ENCODE data around the gene POFUT1. TPM values are rescaled to one million over a fixed set of nuclear protein-coding genes. Genes with fewer than 3 reads are reported as not detected.

The POFUT1 gene
- total and polyA plus RNA-seq, 2 experiments from 2014 or later: 9.3 to 34.0 TPM

DNA sequence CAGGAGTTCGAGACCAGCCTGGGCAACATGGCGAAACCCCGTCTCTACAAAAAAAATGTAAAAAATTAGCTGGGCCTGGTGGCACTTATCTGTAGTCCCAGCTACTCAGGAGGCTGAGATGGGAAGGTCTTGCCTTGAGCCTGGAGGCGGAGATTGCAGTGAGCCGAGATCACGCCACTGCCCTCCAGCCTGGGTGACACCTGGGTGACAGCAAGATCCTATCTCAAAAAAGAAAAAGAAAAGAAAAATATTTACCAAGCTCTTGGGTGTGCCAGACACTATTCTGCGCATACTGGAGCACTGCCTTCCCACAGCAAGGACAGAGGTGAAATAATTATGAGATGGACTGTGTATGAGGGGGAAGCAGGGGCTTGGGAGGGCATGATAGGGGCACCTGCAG is 19.6 kb downstream of the POFUT1 start:
- 0 out of 2 replicates have a peak overlapping the region, but pooled peaks have one; percentile 32 for H3K27ac ChIP-seq (ENCODE audit: low read depth)
- no peak overlapping the region for H2AFZ ChIP-seq
- no peak overlapping the region for H3K4me3 ChIP-seq
- no peak overlapping the region for H3K4me2 ChIP-seq
- no peaks in the 10 kb centered on the region for H3K27me3 Mint-ChIP-seq (ENCODE audit: insufficient read depth, low read depth, poor library complexity)
- TF ChIP-seq, protein P1, sequence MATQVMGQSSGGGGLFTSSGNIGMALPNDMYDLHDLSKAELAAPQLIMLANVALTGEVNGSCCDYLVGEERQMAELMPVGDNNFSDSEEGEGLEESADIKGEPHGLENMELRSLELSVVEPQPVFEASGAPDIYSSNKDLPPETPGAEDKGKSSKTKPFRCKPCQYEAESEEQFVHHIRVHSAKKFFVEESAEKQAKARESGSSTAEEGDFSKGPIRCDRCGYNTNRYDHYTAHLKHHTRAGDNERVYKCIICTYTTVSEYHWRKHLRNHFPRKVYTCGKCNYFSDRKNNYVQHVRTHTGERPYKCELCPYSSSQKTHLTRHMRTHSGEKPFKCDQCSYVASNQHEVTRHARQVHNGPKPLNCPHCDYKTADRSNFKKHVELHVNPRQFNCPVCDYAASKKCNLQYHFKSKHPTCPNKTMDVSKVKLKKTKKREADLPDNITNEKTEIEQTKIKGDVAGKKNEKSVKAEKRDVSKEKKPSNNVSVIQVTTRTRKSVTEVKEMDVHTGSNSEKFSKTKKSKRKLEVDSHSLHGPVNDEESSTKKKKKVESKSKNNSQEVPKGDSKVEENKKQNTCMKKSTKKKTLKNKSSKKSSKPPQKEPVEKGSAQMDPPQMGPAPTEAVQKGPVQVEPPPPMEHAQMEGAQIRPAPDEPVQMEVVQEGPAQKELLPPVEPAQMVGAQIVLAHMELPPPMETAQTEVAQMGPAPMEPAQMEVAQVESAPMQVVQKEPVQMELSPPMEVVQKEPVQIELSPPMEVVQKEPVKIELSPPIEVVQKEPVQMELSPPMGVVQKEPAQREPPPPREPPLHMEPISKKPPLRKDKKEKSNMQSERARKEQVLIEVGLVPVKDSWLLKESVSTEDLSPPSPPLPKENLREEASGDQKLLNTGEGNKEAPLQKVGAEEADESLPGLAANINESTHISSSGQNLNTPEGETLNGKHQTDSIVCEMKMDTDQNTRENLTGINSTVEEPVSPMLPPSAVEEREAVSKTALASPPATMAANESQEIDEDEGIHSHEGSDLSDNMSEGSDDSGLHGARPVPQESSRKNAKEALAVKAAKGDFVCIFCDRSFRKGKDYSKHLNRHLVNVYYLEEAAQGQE (IDR thresholded peaks at IDR 0.05; ENCODE audit: unreplicated experiment): no peak
- no peak for TF ChIP-seq POLR2AphosphoS5 (IDR thresholded peaks at IDR 0.05; ENCODE audit: low read depth)
- TF ChIP-seq, protein P2, sequence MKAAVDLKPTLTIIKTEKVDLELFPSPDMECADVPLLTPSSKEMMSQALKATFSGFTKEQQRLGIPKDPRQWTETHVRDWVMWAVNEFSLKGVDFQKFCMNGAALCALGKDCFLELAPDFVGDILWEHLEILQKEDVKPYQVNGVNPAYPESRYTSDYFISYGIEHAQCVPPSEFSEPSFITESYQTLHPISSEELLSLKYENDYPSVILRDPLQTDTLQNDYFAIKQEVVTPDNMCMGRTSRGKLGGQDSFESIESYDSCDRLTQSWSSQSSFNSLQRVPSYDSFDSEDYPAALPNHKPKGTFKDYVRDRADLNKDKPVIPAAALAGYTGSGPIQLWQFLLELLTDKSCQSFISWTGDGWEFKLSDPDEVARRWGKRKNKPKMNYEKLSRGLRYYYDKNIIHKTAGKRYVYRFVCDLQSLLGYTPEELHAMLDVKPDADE (IDR thresholded peaks at IDR 0.05): no peak
- no peak for TF ChIP-seq EZH2 (IDR thresholded peaks at IDR 0.05; ENCODE audit: low read depth, unreplicated experiment)
- no peak for TF ChIP-seq JUNB (IDR thresholded peaks at IDR 0.05; ENCODE audit: unreplicated experiment)
- TF ChIP-seq EZH2phosphoT487 (IDR thresholded peaks at IDR 0.05; ENCODE audit: unreplicated experiment): no peak
- TF ChIP-seq ZNF114 (CRISPR knock-in tag; IDR thresholded peaks at IDR 0.05): no peak
- no peak for TF ChIP-seq NANOG (IDR thresholded peaks at IDR 0.05; ENCODE audit: borderline replicate concordance)
- no peak for TF ChIP-seq STAT1 (IDR thresholded peaks at IDR 0.05; ENCODE audit: unreplicated experiment)
- TF ChIP-seq, protein P3, sequence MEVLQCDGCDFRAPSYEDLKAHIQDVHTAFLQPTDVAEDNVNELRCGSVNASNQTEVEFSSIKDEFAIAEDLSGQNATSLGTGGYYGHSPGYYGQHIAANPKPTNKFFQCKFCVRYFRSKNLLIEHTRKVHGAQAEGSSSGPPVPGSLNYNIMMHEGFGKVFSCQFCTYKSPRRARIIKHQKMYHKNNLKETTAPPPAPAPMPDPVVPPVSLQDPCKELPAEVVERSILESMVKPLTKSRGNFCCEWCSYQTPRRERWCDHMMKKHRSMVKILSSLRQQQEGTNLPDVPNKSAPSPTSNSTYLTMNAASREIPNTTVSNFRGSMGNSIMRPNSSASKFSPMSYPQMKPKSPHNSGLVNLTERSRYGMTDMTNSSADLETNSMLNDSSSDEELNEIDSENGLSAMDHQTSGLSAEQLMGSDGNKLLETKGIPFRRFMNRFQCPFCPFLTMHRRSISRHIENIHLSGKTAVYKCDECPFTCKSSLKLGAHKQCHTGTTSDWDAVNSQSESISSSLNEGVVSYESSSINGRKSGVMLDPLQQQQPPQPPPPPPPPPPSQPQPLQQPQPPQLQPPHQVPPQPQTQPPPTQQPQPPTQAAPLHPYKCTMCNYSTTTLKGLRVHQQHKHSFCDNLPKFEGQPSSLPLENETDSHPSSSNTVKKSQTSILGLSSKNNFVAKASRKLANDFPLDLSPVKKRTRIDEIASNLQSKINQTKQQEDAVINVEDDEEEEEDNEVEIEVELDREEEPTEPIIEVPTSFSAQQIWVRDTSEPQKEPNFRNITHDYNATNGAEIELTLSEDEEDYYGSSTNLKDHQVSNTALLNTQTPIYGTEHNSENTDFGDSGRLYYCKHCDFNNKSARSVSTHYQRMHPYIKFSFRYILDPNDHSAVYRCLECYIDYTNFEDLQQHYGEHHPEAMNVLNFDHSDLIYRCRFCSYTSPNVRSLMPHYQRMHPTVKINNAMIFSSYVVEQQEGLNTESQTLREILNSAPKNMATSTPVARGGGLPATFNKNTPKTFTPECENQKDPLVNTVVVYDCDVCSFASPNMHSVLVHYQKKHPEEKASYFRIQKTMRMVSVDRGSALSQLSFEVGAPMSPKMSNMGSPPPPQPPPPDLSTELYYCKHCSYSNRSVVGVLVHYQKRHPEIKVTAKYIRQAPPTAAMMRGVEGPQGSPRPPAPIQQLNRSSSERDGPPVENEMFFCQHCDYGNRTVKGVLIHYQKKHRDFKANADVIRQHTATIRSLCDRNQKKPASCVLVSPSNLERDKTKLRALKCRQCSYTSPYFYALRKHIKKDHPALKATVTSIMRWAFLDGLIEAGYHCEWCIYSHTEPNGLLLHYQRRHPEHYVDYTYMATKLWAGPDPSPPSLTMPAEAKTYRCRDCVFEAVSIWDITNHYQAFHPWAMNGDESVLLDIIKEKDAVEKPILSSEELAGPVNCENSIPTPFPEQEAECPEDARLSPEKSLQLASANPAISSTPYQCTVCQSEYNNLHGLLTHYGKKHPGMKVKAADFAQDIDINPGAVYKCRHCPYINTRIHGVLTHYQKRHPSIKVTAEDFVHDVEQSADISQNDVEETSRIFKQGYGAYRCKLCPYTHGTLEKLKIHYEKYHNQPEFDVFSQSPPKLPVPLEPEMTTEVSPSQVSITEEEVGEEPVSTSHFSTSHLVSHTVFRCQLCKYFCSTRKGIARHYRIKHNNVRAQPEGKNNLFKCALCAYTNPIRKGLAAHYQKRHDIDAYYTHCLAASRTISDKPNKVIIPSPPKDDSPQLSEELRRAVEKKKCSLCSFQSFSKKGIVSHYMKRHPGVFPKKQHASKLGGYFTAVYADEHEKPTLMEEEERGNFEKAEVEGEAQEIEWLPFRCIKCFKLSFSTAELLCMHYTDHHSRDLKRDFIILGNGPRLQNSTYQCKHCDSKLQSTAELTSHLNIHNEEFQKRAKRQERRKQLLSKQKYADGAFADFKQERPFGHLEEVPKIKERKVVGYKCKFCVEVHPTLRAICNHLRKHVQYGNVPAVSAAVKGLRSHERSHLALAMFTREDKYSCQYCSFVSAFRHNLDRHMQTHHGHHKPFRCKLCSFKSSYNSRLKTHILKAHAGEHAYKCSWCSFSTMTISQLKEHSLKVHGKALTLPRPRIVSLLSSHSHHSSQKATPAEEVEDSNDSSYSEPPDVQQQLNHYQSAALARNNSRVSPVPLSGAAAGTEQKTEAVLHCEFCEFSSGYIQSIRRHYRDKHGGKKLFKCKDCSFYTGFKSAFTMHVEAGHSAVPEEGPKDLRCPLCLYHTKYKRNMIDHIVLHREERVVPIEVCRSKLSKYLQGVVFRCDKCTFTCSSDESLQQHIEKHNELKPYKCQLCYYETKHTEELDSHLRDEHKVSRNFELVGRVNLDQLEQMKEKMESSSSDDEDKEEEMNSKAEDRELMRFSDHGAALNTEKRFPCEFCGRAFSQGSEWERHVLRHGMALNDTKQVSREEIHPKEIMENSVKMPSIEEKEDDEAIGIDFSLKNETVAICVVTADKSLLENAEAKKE (CRISPR knock-in tag; IDR thresholded peaks at IDR 0.05): no peak
- TF ChIP-seq, protein P4, sequence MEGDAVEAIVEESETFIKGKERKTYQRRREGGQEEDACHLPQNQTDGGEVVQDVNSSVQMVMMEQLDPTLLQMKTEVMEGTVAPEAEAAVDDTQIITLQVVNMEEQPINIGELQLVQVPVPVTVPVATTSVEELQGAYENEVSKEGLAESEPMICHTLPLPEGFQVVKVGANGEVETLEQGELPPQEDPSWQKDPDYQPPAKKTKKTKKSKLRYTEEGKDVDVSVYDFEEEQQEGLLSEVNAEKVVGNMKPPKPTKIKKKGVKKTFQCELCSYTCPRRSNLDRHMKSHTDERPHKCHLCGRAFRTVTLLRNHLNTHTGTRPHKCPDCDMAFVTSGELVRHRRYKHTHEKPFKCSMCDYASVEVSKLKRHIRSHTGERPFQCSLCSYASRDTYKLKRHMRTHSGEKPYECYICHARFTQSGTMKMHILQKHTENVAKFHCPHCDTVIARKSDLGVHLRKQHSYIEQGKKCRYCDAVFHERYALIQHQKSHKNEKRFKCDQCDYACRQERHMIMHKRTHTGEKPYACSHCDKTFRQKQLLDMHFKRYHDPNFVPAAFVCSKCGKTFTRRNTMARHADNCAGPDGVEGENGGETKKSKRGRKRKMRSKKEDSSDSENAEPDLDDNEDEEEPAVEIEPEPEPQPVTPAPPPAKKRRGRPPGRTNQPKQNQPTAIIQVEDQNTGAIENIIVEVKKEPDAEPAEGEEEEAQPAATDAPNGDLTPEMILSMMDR (conservative IDR thresholded peaks at IDR 0.05; ENCODE audit: low read depth in 2 of 2): no peak
- H3K4me1 Mint-ChIP-seq: no peaks in the 10 kb centered on the region
- H3K27ac Mint-ChIP-seq: no peak overlapping the region
- no peaks in the 10 kb centered on the region for H3K4me1 ChIP-seq (ENCODE audit: insufficient read depth)
- H4K20me1 ChIP-seq (replicated peaks; ENCODE audit: insufficient read depth): peaks cover 30% of the 10 kb centered on the region
- 0 out of 2 replicates have a peak, but pooled peaks cover 4% of the 10 kb centered on the region for H3F3A ChIP-seq (replicated peaks; ENCODE audit: low read depth)
- H3K9me2 ChIP-seq (ENCODE audit: insufficient read depth): no peaks in the 10 kb centered on the region
- H3K36me3 ChIP-seq (ENCODE audit: insufficient read depth): peaks cover 48% of the 10 kb centered on the region
- no peak for ATAC-seq
- no peak for DNase-seq (ENCODE audit: low spot score)
- no peak overlapping the region for H3K4me3 Mint-ChIP-seq
- no peaks in the 10 kb centered on the region for H3K9me3 Mint-ChIP-seq
- H3K79me2 ChIP-seq (replicated peaks; ENCODE audit: insufficient read depth): 0 out of 2 replicates have a peak, but pooled peaks cover 3% of the 10 kb centered on the region
- H3K27me3 ChIP-seq (ENCODE audit: insufficient read depth): no peaks in the 10 kb centered on the region
- peaks cover 42% of the 10 kb centered on the region for H3K36me3 Mint-ChIP-seq (ENCODE audit: low read depth)

Data from GM23338 (cell line).